ENCODE measurements around the gene RAD51C. TPM values are rescaled to one million over a fixed set of nuclear protein-coding genes. Genes with fewer than 3 reads are reported as not detected.

Gene RAD51C
- total RNA-seq, 1 experiment from 2014 or later, result 63.4 TPM

- no peaks in the 10 kb centered on the region for H4K20me1 ChIP-seq (ENCODE audit: insufficient read depth)
- no peak overlapping the region for H2AFZ ChIP-seq
- CTCF ChIA-PET, result no interaction called here
- H3F3A ChIP-seq (ENCODE audit: insufficient read depth, low read depth), result 0 out of 2 replicates have a peak, but pooled peaks cover 3% of the 10 kb centered on the region
- no peak overlapping the region for H3K27ac ChIP-seq
- DNase-seq, result no peak
- no peaks in the 10 kb centered on the region for H3K4me1 ChIP-seq (replicated peaks; ENCODE audit: insufficient read depth)
- BruUV-seq (replicated peaks), result no TSS peak
- H3K9me2 ChIP-seq (ENCODE audit: insufficient read depth), result no peaks in the 10 kb centered on the region
- no peak for TF ChIP-seq EZH2 (IDR thresholded peaks at IDR 0.05; ENCODE audit: low read depth)
- H3K9me3 ChIP-seq (ENCODE audit: insufficient read depth, low read depth), result no peaks in the 10 kb centered on the region
- no peak overlapping the region for H3K4me3 ChIP-seq
- H3K4me2 ChIP-seq, result no peak overlapping the region
- intact Hi-C loops (cut with micrococcal nuclease; ENCODE audit: unreplicated experiment), result no loop called here
- no peaks in the 10 kb centered on the region; the same call in 1 of the 2 replicates for H3K36me3 ChIP-seq (ENCODE audit: low read depth)
- no peaks in the 10 kb centered on the region for H3K79me2 ChIP-seq (ENCODE audit: low read depth)
- no peaks in the 10 kb centered on the region for H3K27me3 ChIP-seq (ENCODE audit: insufficient read depth, low read depth)
- POLR2A ChIA-PET (ENCODE audit: unreplicated experiment), result no interaction called here
These were observed 29.9 kb downstream of the RAD51C start for GRCh38 chr17:58722274-58722673.

GRCh38 chr17:58722696-58723095, 30.3 kb downstream of the RAD51C start:
- DNase-seq, result no peak
- H2AFZ ChIP-seq, result no peak overlapping the region
- no peaks in the 10 kb centered on the region for H3K9me2 ChIP-seq (ENCODE audit: insufficient read depth)
- no peaks in the 10 kb centered on the region for H3K27me3 ChIP-seq (ENCODE audit: insufficient read depth, low read depth)
- intact Hi-C loops (cut with micrococcal nuclease; ENCODE audit: unreplicated experiment), result no loop called here
- POLR2A ChIA-PET (ENCODE audit: unreplicated experiment), result no interaction called here
- no peaks in the 10 kb centered on the region for H3K79me2 ChIP-seq (ENCODE audit: low read depth)
- no peaks in the 10 kb centered on the region; the same call in 1 of the 2 replicates for H3K36me3 ChIP-seq (ENCODE audit: low read depth)
- no peak overlapping the region for H3K4me2 ChIP-seq
- CTCF ChIA-PET, result no interaction called here
- no TSS peak for BruUV-seq (replicated peaks)
- TF ChIP-seq EZH2 (IDR thresholded peaks at IDR 0.05; ENCODE audit: low read depth) (no peak), CTCF (conservative IDR thresholded peaks at IDR 0.05) (no peak)
- no peaks in the 10 kb centered on the region for H4K20me1 ChIP-seq (ENCODE audit: insufficient read depth)
- H3K27ac ChIP-seq, result no peak overlapping the region
- no peaks in the 10 kb centered on the region for H3K4me1 ChIP-seq (replicated peaks; ENCODE audit: insufficient read depth)
- no peak overlapping the region for H3K4me3 ChIP-seq
- H3F3A ChIP-seq (ENCODE audit: insufficient read depth, low read depth), result 0 out of 2 replicates have a peak, but pooled peaks cover 3% of the 10 kb centered on the region
- no peaks in the 10 kb centered on the region for H3K9me3 ChIP-seq (ENCODE audit: insufficient read depth, low read depth)

- CTCF ChIA-PET, result no interaction called here
- Histone ChIP-seq H3K4me2 (no peak overlapping the region), H3K27ac (no peak overlapping the region), H3K27me3 (ENCODE audit: insufficient read depth, low read depth) (no peaks in the 10 kb centered on the region), H3K9me3 (ENCODE audit: insufficient read depth, low read depth) (no peaks in the 10 kb centered on the region), H3K4me3 (no peak overlapping the region), H3F3A (ENCODE audit: insufficient read depth, low read depth) (no peaks in the 10 kb centered on the region), H3K9me2 (ENCODE audit: insufficient read depth) (no peaks in the 10 kb centered on the region), H3K79me2 (ENCODE audit: low read depth) (no peaks in the 10 kb centered on the region), H2AFZ (no peak overlapping the region), H3K36me3 (ENCODE audit: low read depth) (no peaks in the 10 kb centered on the region), H4K20me1 (ENCODE audit: insufficient read depth) (no peaks in the 10 kb centered on the region), H3K4me1 (replicated peaks; ENCODE audit: insufficient read depth) (no peaks in the 10 kb centered on the region)
- intact Hi-C loops (cut with micrococcal nuclease; ENCODE audit: unreplicated experiment), result no loop called here
- TF ChIP-seq EZH2 (IDR thresholded peaks at IDR 0.05; ENCODE audit: low read depth), result no peak
- no peak for TF ChIP-seq CTCF (conservative IDR thresholded peaks at IDR 0.05)
- BruUV-seq (replicated peaks), result no TSS peak
- DNase-seq, result no peak
- POLR2A ChIA-PET (ENCODE audit: unreplicated experiment), result interaction anchor here (0.7 kb wide), 1 partner anchor 154 kb away, joined by 11 read pairs; no protein-coding TSS in a partner anchor
These were observed 36.4 kb downstream of the RAD51C start for GRCh38 chr17:58728798-58729197.

- BruUV-seq (replicated peaks), result no TSS peak
- Histone ChIP-seq H3K4me2 (no peak overlapping the region), H2AFZ (no peak overlapping the region), H3K4me1 (replicated peaks; ENCODE audit: insufficient read depth) (no peaks in the 10 kb centered on the region), H3K27ac (no peak overlapping the region), H3K27me3 (ENCODE audit: insufficient read depth, low read depth) (no peaks in the 10 kb centered on the region), H3K9me3 (ENCODE audit: insufficient read depth, low read depth) (no peaks in the 10 kb centered on the region), H3K9me2 (ENCODE audit: insufficient read depth) (no peaks in the 10 kb centered on the region), H3K36me3 (ENCODE audit: low read depth) (no peaks in the 10 kb centered on the region), H3K4me3 (no peak overlapping the region), H3F3A (ENCODE audit: insufficient read depth, low read depth) (no peaks in the 10 kb centered on the region), H3K79me2 (ENCODE audit: low read depth) (no peaks in the 10 kb centered on the region), H4K20me1 (ENCODE audit: insufficient read depth) (no peaks in the 10 kb centered on the region)
- no peak for DNase-seq
- intact Hi-C loops (cut with micrococcal nuclease; ENCODE audit: unreplicated experiment), result no loop called here
- ChIA-PET CTCF (no interaction called here), POLR2A (ENCODE audit: unreplicated experiment) (interaction anchor here (0.6 kb wide), 1 partner anchor 278 kb away, joined by 3 read pairs; no protein-coding TSS in a partner anchor)
- TF ChIP-seq EZH2 (IDR thresholded peaks at IDR 0.05; ENCODE audit: low read depth) (no peak), CTCF (conservative IDR thresholded peaks at IDR 0.05) (no peak)
These were observed 38.5 kb downstream of the RAD51C start for GRCh38 chr17:58730937-58731336.

All from PC-9 (cell line).